Measurements from ENCODE around the gene MGAT3.
A peak's percentile ranks its signal among the peaks of the same experiment; 100 is the strongest.

MGAT3 gene

DNA sequence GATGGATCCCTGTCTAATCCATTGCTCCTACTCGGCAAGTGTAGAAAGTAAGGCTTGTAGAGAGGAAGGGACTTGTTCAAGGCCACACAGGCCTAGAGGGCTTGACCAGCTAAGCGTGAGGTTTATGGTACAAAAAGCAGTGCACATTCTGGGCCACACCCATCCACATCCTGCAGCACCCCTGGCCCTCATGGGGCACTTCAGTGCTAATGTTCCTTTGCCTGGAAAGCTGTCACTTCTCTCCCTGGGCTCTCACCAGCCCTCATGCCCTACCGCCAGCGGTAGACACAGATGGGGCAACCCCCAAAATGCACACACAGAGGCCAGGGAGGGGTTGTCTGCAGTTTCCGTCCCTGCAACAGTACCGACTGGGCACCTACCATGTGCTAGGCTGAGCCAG is 7.1 kb upstream of the MGAT3 start:
- Mint-ChIP-seq H3K27me3 (peaks cover 67% of the 10 kb centered on the region), H3K4me1 (ENCODE audit: low read depth) (peaks cover 7% of the 10 kb centered on the region), H3K4me3 (no peak overlapping the region), H3K36me3 (ENCODE audit: low read depth) (no peaks in the 10 kb centered on the region), H3K27ac (no peak overlapping the region), H3K9me3 (no peaks in the 10 kb centered on the region)
- intact Hi-C loops (cut with micrococcal nuclease), result no loop called here

DNA sequence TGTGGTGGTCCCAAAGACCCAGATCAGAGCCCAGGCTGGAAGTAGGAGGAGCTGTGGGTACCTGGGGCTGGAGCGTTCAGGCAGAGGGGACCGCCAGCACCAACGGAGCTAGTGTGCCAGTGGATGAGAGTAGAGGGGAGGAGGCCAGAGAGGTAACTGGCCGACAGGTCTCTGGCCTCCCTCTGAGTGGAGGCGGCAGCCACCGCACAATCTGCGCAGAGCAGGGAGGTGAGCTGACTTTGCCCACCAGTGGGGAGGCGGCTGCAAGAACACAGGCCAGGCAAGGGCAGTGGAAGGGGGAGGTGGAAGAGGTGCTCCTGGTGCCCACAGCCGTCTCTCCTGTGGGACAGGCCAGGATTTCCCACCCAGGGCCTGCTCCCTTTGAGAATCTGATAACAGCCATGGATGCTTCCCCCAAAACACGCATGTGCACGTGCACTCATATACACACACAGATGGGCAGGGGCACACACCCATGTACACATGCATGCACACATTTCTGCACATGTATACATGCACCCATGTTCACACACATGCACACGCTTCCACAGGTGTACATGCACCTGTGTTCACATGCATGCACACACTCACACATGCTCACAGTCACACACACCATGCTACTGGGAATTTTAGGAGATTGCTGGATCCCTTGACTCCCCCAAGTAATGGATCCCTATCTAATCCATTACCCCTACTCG is 6.4 kb upstream of the MGAT3 start:
- Mint-ChIP-seq H3K27me3 (peaks cover 74% of the 10 kb centered on the region), H3K4me1 (ENCODE audit: low read depth) (peaks cover 7% of the 10 kb centered on the region), H3K4me3 (no peak overlapping the region), H3K36me3 (ENCODE audit: low read depth) (no peaks in the 10 kb centered on the region), H3K27ac (no peak overlapping the region), H3K9me3 (no peaks in the 10 kb centered on the region)
- intact Hi-C loops (cut with micrococcal nuclease), result no loop called here

DNA sequence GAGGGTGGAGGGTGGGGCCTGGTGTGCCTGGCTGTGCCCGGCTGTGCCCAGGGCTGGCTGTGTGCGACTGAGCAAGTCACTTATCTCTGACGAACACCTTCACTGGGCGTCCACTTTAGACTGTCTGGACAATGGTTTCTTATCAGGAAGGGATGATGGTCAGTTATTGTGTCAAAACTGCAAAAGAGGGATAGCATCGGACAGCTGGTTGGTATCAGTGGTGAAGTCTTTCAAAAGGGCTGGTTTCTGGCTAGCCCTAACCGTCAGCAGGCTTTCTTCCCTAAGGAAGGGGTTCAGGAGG is 4.1 kb upstream of the MGAT3 start:
- Mint-ChIP-seq H3K27me3 (peaks cover 72% of the 10 kb centered on the region), H3K27ac (no peak overlapping the region)

DNA sequence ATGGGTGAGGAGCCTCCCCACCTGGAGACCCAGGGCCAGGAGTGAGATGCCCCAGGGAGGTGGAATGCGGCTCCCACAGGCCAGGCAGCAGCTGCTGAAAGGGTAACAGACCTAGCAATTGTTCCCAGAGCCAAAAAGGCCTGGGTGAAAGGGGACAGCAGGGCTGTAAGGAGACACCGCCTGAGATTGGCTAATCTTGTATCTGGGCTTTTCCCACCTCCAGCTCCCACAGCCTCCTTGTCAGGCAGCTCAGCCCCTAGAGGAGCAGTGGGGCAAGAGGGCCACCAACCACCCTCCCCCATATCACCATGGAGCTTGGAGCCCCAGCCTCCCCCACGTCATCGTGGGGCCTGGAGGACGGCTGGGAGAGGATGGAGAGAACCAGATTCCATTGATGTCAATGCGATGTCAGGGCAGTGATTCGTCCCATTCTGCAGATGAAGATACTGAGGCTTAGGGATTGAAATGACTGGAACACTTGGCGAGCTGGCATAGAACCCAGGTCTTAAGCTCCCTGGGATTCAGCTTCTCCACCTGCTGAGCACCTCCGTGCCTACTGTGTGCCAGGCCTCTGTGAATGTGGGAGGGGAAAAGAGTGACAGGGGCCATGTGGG is 2.9 kb upstream of the MGAT3 start:
- H3K27me3 Mint-ChIP-seq, result peaks cover 71% of the 10 kb centered on the region
- no peak overlapping the region for H3K4me3 Mint-ChIP-seq
- intact Hi-C loops (cut with micrococcal nuclease), result no loop called here
- H3K4me1 Mint-ChIP-seq (ENCODE audit: low read depth), result peaks cover 8% of the 10 kb centered on the region
- H3K27ac Mint-ChIP-seq, result no peak overlapping the region
- H3K9me3 Mint-ChIP-seq, result no peaks in the 10 kb centered on the region
- H3K36me3 Mint-ChIP-seq (ENCODE audit: low read depth), result no peaks in the 10 kb centered on the region

More for the DNA sequence above, 4.1 kb upstream of the MGAT3 start:
- Mint-ChIP-seq H3K4me1 (ENCODE audit: low read depth) (no peaks in the 10 kb centered on the region), H3K4me3 (no peak overlapping the region), H3K36me3 (ENCODE audit: low read depth) (no peaks in the 10 kb centered on the region), H3K9me3 (no peaks in the 10 kb centered on the region)
- intact Hi-C loops (cut with micrococcal nuclease), result no loop called here

DNA sequence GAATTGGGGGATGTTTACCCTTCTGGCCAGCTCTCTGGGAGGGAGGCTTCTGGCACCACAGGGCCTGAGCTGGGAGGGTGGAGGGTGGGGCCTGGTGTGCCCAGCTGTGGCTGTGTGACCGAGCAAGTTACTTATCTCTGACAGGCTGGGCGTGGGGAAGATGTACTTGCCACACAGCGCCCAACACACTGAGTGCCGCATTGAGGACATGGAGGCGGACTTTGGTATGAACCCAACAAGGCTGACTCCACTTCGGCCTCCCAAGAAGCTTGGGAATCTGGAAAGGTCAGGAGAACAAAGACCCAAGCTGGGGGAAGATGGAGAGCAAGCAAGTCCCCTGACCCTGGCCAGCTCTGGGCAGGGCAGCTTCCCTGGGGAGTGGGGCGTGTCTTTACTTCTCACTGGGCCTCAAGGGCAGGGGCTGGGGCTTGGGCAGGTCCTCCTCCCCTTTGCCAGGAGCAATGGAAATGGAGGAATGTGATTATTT is 2.4 kb upstream of the MGAT3 start:
- Mint-ChIP-seq H3K4me1 (ENCODE audit: low read depth) (peaks cover 8% of the 10 kb centered on the region), H3K27ac (no peak overlapping the region), H3K36me3 (ENCODE audit: low read depth) (no peaks in the 10 kb centered on the region), H3K9me3 (no peaks in the 10 kb centered on the region), H3K27me3 (peaks cover 71% of the 10 kb centered on the region), H3K4me3 (no peak overlapping the region)
- intact Hi-C loops (cut with micrococcal nuclease), result no loop called here

DNA sequence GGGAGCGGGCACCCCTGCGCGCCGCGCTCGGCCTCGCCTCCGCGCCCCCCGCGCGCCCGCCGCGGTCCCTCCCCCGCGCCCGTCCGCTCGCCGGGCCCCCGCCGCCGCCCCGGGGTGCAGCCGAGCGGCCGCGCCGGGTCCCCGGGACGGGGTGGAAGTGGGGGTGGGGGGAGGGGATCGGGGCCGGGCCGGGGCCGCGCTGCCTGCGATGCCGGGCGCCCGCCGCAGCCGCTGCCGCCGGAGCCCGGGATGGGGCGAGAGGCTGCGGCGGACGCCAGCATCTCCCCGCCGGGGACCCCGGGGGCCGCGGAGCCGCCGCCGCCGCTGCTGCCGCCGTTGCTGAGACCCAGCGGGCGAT is 365 bp downstream of the MGAT3 start:
- Mint-ChIP-seq H3K4me3 (no peak overlapping the region), H3K36me3 (ENCODE audit: low read depth) (no peaks in the 10 kb centered on the region), H3K27me3 (peaks cover 74% of the 10 kb centered on the region), H3K4me1 (ENCODE audit: low read depth) (peaks cover 10% of the 10 kb centered on the region), H3K27ac (no peak overlapping the region), H3K9me3 (no peaks in the 10 kb centered on the region)
- intact Hi-C loops (cut with micrococcal nuclease), result no loop called here

DNA sequence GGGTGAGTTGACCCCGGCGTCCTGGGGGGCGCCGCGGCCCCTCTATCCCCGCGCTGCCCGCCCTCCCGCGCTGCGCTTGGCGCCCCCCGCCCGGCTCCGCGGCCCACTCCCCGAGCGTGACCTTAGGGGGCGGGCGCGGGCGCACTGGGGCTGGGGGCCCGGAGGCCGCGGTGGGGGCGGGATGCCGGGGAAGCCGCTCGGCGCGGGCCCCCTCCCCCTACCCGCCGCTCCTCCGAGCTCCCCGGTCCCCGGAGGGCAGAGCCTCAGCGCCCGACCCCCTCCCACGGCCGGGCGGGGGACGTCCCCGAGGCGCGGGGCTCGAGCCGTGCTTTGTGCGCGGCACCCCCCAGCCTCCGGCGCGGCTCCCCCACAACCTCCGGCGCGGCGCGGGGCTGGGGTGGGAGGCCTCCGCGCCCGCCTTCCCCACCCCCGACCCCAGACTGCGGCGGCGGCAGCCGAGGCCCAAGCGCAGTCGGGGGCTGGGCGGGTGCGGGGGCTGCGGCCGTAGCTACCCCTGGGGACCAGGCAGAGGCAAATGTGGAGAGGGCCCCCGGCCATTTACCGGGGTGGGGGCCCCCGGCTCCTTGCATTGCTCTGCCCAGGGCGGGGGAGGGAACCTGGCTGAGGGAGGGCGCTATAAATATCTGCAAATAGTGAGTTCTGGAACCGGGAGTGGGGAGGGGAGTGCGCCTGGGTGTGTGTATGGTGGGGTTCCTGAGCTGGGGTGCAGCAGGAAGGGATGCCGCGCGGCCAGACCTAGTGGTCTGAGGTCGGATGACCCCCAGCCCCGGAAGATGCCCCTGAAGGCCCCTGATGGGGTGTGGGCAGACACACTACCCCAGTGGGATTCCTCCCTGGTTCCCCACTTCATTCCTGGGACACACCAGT is 988 bp downstream of the MGAT3 start:
- H3K4me1 Mint-ChIP-seq (ENCODE audit: low read depth), result peaks cover 16% of the 10 kb centered on the region
- no peaks in the 10 kb centered on the region for H3K9me3 Mint-ChIP-seq
- intact Hi-C loops (cut with micrococcal nuclease), result no loop called here
- no peaks in the 10 kb centered on the region for H3K36me3 Mint-ChIP-seq (ENCODE audit: low read depth)
- peak overlapping the region; percentile 30 for H3K4me3 Mint-ChIP-seq
- H3K27me3 Mint-ChIP-seq, result peaks cover 72% of the 10 kb centered on the region
- no peak overlapping the region for H3K27ac Mint-ChIP-seq

DNA sequence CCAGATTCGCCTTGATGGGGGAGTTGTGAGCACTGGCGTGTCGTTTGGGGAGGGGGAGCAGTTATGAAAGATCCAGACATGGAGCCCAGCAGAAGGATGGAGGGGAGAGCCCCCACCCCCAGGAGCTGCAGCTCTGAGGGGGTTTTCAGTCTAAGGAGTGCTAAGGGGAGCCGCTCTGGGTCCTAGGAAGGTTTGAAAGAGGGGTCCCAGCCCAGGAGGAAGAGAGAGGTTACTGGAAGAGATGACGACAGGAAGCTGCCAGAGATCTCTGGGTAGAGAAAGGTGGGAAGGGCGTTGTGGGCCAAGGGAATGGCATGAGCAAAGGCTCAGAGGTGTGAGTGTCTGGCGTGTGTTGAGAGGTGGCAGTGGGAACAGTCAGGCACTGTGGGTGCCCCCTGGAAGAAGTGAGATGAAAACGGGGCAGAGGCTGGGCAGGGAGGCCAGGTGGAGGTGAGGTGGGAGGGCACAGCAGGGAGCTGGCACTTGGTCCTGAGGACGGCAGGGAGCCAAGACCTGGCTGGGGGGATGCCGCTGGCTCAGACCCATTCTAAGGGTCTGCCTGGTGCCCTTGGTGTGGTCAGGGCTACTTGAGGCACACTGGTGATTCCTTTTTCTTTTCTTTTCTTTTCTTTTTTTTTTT is 1.8 kb downstream of the MGAT3 start:
- H3K27ac Mint-ChIP-seq, result no peak overlapping the region
- H3K9me3 Mint-ChIP-seq, result no peaks in the 10 kb centered on the region
- intact Hi-C loops (cut with micrococcal nuclease), result no loop called here
- peaks cover 67% of the 10 kb centered on the region for H3K27me3 Mint-ChIP-seq
- H3K4me1 Mint-ChIP-seq (ENCODE audit: low read depth), result peaks cover 23% of the 10 kb centered on the region
- no peaks in the 10 kb centered on the region for H3K36me3 Mint-ChIP-seq (ENCODE audit: low read depth)
- no peak overlapping the region for H3K4me3 Mint-ChIP-seq

DNA sequence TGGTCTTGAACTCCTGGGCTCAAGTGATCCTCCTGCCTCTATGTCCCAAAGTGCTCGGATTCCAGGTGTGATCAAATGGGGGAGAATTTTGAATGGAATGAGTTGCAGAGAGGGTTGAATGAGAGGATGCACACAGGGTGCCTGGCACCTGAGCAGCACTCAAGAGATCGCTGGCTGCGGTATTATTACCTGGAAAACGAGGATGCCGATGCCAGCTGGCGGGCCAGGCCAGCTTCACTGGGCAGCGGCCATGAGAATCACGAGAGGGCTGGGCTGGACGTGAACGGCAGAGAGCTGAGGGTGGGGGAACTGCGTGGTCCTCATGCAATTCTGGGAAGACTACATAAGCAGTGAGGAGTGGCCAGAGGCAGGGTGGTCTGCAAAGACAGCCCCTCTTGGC is 2.9 kb downstream of the MGAT3 start:
- intact Hi-C loops (cut with micrococcal nuclease), result no loop called here
- no peak overlapping the region for H3K4me3 Mint-ChIP-seq
- H3K27me3 Mint-ChIP-seq, result peaks cover 59% of the 10 kb centered on the region
- H3K4me1 Mint-ChIP-seq (ENCODE audit: low read depth), result peaks cover 29% of the 10 kb centered on the region
- H3K36me3 Mint-ChIP-seq (ENCODE audit: low read depth), result no peaks in the 10 kb centered on the region
- no peaks in the 10 kb centered on the region for H3K9me3 Mint-ChIP-seq
- H3K27ac Mint-ChIP-seq, result no peak overlapping the region

DNA sequence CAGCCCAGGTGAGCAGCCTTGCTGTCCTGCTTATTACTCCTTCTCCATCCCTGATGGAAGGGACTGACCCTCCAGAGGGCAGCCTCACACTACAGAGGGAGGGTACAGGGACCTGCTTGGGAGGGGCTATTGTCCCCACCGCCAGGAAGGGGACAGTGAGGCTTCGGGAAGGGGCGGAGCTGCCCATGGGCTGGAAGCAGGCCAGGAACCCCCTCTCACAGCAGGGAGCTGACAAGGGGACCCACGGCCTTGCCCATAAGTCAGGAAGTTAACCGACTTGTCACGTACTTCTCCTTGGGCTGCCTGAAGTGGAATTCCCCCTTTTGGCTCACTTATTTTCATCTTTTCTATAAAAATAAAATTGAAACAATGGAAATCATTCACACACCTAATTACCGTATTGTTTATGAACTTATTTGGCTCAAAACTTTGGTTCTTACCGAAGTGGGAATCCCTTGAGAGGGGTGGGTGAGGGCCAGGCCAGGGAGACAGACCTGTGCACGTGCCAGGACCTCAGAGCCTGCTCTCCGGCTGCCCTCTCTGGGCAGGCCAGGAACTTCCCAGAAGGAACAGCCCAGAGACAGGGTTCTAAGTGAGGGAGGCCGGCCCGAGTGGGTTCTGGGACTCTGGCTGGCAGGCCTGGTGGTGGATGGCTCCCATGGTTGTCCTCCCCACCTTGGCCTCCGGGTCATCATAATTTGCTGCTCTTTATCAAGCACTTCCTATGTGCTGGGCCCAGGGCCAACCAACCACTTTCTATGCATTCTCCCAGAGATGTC is 5.8 kb downstream of the MGAT3 start:
- peaks cover 37% of the 10 kb centered on the region for H3K27me3 Mint-ChIP-seq
- H3K4me3 Mint-ChIP-seq, result no peak overlapping the region
- H3K36me3 Mint-ChIP-seq (ENCODE audit: low read depth), result no peaks in the 10 kb centered on the region
- H3K9me3 Mint-ChIP-seq, result no peaks in the 10 kb centered on the region
- peaks cover 58% of the 10 kb centered on the region for H3K4me1 Mint-ChIP-seq (ENCODE audit: low read depth)
- intact Hi-C loops (cut with micrococcal nuclease), result no loop called here
- H3K27ac Mint-ChIP-seq, result peak overlapping the region; percentile 33

DNA sequence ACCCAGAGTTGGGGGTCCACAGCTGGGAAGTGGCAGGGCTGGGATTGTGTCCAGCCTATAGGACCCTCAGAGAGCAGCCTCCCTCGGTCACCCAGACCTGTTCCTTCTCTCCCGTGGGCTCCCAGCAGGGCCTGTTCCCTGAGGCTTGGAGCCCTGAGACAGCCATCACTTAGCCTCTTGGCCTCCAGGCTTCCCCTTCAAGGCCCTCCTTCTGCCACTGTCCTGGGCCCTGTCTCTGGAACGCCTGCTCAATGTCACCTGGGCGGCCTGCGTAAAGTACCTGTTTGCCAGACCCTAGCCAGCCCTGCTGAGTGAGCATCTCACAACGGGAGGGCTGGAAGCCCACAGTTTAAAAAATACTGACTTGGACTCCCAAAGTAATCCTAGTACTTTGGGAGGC is 6.5 kb downstream of the MGAT3 start:
- H3K4me3 Mint-ChIP-seq, result no peak overlapping the region
- H3K4me1 Mint-ChIP-seq (ENCODE audit: low read depth), result peaks cover 62% of the 10 kb centered on the region
- no peaks in the 10 kb centered on the region for H3K36me3 Mint-ChIP-seq (ENCODE audit: low read depth)
- intact Hi-C loops (cut with micrococcal nuclease), result no loop called here
- H3K27me3 Mint-ChIP-seq, result peaks cover 35% of the 10 kb centered on the region
- H3K27ac Mint-ChIP-seq, result peak overlapping the region; percentile 33
- H3K9me3 Mint-ChIP-seq, result no peaks in the 10 kb centered on the region

DNA sequence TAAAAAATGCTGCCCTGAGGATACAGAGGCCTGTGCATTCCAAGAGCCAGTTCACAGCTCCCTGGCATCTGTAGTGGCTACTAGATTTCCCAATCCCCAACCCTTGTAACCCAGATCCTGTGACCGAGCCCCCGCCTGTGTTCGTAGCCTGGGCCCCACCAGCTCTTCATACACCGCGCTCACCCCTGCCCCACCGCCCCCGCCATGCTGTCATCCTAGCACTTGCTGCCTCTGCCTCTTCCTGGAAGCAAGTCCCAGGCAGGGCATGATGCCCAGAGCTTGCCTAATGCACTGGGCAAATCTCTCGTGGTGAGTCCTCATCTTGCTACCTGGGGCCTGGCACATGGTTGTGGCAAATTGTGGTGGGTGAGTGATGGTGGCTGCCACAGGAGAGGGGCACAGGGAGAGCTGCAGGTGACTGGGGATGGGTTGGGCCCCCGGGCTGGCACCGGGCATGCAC is 7.1 kb downstream of the MGAT3 start:
- intact Hi-C loops (cut with micrococcal nuclease), result no loop called here
- peak overlapping the region; percentile 73 for H3K27ac Mint-ChIP-seq
- H3K4me3 Mint-ChIP-seq, result no peak overlapping the region
- peaks cover 32% of the 10 kb centered on the region for H3K27me3 Mint-ChIP-seq
- no peaks in the 10 kb centered on the region for H3K36me3 Mint-ChIP-seq (ENCODE audit: low read depth)
- no peaks in the 10 kb centered on the region for H3K9me3 Mint-ChIP-seq
- peaks cover 64% of the 10 kb centered on the region for H3K4me1 Mint-ChIP-seq (ENCODE audit: low read depth)

DNA sequence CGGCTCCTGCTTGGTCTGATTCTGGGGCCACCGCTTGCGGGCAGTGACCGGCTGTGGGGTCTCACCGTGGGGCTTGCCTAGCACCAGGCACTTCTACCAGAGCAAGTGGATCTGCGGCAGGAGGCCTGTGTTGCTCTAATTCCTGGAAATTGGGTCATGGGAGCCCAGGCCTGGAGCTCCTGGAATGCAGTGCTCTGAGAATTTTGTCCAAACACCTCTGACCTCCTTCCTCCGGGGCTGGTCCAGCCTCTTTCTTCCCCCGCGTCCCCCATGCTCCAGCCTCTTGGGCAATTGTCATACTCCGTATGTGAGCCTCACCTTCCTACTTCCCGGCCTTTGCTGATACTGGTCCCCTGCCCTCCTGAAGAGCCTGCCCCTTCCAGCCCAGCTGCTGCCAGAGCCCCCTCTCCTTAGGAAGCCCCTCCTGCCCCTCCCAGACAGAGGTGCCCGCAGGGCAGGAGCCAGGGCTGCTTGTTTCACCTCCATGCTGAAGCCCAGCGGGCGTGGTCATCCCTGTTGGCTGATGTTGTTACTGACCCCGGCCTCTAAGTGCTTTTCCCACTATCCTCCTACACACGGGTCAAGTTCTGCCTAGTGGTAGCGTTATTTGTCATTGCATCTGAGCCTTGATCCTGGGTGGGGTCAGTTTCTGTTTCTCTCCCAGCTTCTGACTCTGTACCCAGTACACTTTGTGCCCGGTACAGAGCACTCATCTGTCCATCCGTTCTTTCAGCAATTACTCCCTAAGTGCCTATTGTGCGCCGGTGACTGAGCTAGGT is 9.6 kb downstream of the MGAT3 start:
- H3K4me3 Mint-ChIP-seq, result peak overlapping the region; percentile 6
- peaks cover 86% of the 10 kb centered on the region for H3K4me1 Mint-ChIP-seq (ENCODE audit: low read depth)

More for the DNA sequence above, 9.6 kb downstream of the MGAT3 start:
- no peaks in the 10 kb centered on the region for H3K36me3 Mint-ChIP-seq (ENCODE audit: low read depth)
- H3K9me3 Mint-ChIP-seq, result no peaks in the 10 kb centered on the region
- peaks cover 18% of the 10 kb centered on the region for H3K27me3 Mint-ChIP-seq
- H3K27ac Mint-ChIP-seq, result peak overlapping the region; percentile 73
- intact Hi-C loops (cut with micrococcal nuclease), result no loop called here

Measured in dendritic cell treated with granulocyte-macrophage colony-stimulating factor and Interleukin-4, amounts not matched to agents 40 ng/mL and 50 ng/mL, for 4 days (primary cell).